Spleen (tissue), 11 donors: Measurements from ENCODE around the gene FOXC2. TPM values are rescaled to one million over a fixed set of nuclear protein-coding genes. Genes with fewer than 3 reads are reported as not detected.

Source experiments
- DNase-seq: peaks from one replicate; pipeline ENCODE4 v3.0.0-alpha.2; 2020
- H3K27ac ChIP-seq, 8 donors: fragments of 200-600 bp; sonication (generic) in 7 of 8; 1 replicate in 4 of 8; 2 replicates in 4 of 8; pipeline versions ENCODE4 v1.5.0 to v1.8.0; 2016 to 2021; ENCODE audit warnings: inconsistent platforms in 4 of 8, mild to moderate bottlenecking in 4 of 8, moderate library complexity in 1 of 8
- H3K27me3 ChIP-seq, 7 donors: fragments of 200-600 bp; sonication (generic) in 6 of 7; replicated peaks in 1 of 7; 1 replicate in 4 of 7; 2 replicates in 3 of 7; pipeline versions ENCODE4 v1.5.0 to v1.8.0; 2016 to 2021; ENCODE audit warnings: inconsistent platforms in 3 of 7, mild to moderate bottlenecking in 1 of 7
- H3K36me3 ChIP-seq, 6 donors: fragments of 200-600 bp; sonication (generic) in 5 of 6; 1 replicate in 4 of 6; 2 replicates in 2 of 6; pipeline versions ENCODE4 v1.5.0 to v1.8.0; 2016 to 2021; ENCODE audit warnings: inconsistent platforms in 2 of 6
- H3K4me1 ChIP-seq, 6 donors: fragments of 200-600 bp; sonication (generic) in 5 of 6; 1 replicate in 3 of 6; 2 replicates in 3 of 6; pipeline versions ENCODE4 v1.5.0 to v1.8.0; 2016 to 2021; ENCODE audit warnings: inconsistent platforms in 3 of 6
- H3K4me3 ChIP-seq, 8 donors: fragments of 200-600 bp; sonication (generic) in 7 of 8; 1 replicate in 4 of 8; 2 replicates in 4 of 8; pipeline versions ENCODE4 v1.5.0 to v1.8.0; 2016 to 2021; ENCODE audit warnings: inconsistent platforms in 4 of 8, mild to moderate bottlenecking in 4 of 8, moderate library complexity in 2 of 8
- H3K9me3 ChIP-seq, 8 donors: fragments of 200-600 bp; sonication (generic) in 7 of 8; 1 replicate in 4 of 8; 2 replicates in 4 of 8; pipeline versions ENCODE4 v1.5.0 to v1.8.0; 2016 to 2021; ENCODE audit warnings: inconsistent platforms in 4 of 8
- CTCF ChIP-seq, 11 experiments: fragments of 200-600 bp in 7 of 11; fragments of 450-650 bp in 4 of 11; sonication (generic) in 4 of 11; IDR thresholded peaks in 8 of 11; conservative IDR thresholded peaks in 3 of 11; 1 replicate in 7 of 11; 2 replicates in 4 of 11; pipeline versions ENCODE4 v1.4.0 to v1.8.0; 2016 to 2021; ENCODE audit warnings: antibody characterized with exemption in 11 of 11, inconsistent platforms in 4 of 11, mild to moderate bottlenecking in 1 of 11
- POLR2A ChIP-seq, 3 donors: fragments of 450-650 bp; IDR thresholded peaks; one replicate each; pipeline ENCODE4 v1.5.1; 2017; ENCODE audit warnings: antibody characterized with exemption in 3 of 3, mild to moderate bottlenecking in 1 of 3
- POLR2AphosphoS5 ChIP-seq, 3 donors: sonication (generic); formaldehyde crosslinking; IDR thresholded peaks; one replicate each; pipeline ENCODE4 v1.5.1; 2017; ENCODE audit warnings: antibody characterized with exemption in 3 of 3
- WGBS, 5 donors: extraction: QIAGEN DNeasy Blood & Tissue Kit in 3 of 5; methylation state at CpG; one replicate each; pipeline versions ENCODE4 v1.1.5 to v1.1.7; 2013 to 2018; 5-methylcytosine and 5-hydroxymethylcytosine counted together
- intact Hi-C: fragments of 100-400 bp; cut with DNase I; formaldehyde crosslinking; loops from one replicate; pipeline ENCODE4 v1.15.0; 2023; ENCODE audit warnings: low total_unique reads
- polyA plus RNA-seq, 3 donors: library from polyadenylated mRNA; stranded (reverse); fragments of 200-250 nt; gene quantifications; one replicate each; pipeline ENCODE4 v1.2.1, GENCODE V29; 2013
- total RNA-seq, 7 donors: library from RNA; depleted of rRNA in 3 of 7; stranded (reverse); fragments of >200 nt in 3 of 7; fragmentation: NEBNext Ultra II Directional in 4 of 7; extraction: Animal tissue kit (Norgen Biotek cat#: 25700) in 4 of 7; gene quantifications; one replicate each; pipeline versions ENCODE4 v1.1.0 to v1.2.1, GENCODE V29; 2016 to 2021
- donor health status: healthy with polysubstance abuse.
- donor health status: DM: no; HTN: no; CAD: no; lungs with moderate emphysema.
- donor health status: DM: no; HTN: no; CAD: no.
- donor health status: Bipolar disorder and iron deficiency.
- donor health status: healthy.
- donor health status: DM: no; HTN: no; CAD: no.
- donor health status: DM: yes; HTN: yes; CAD: no.

The FOXC2 gene
- total and polyA plus RNA-seq, 10 donors = 0.05 to 0.10 TPM; not detected in 8

- no peak for DNase-seq
- WGBS, 5 donors = 80 to 100% (median 92%) methylated on average over 2 of the region's 2 CpGs
- H3K27ac ChIP-seq = no peak overlapping the region
- H3K4me1 ChIP-seq = peaks cover 0 to 8% (median 2%) of the 10 kb centered on the region in 6 donors
- H3K9me3 ChIP-seq = no peaks in the 10 kb centered on the region
- TF ChIP-seq POLR2AphosphoS5 (IDR thresholded peaks at IDR 0.05) = no peak
- no peak for TF ChIP-seq POLR2A (IDR thresholded peaks at IDR 0.05)
- TF ChIP-seq CTCF (IDR thresholded peaks at IDR 0.05 in 8 of 11, conservative IDR thresholded peaks at IDR 0.05 in 3 of 11) = no peak
- intact Hi-C loops = no loop called here
- peaks cover 0 to 44% (median 0%) of the 10 kb centered on the region in 7 donors for H3K27me3 ChIP-seq
- no peaks in the 10 kb centered on the region for H3K36me3 ChIP-seq
- no peak overlapping the region for H3K4me3 ChIP-seq
Measured at GRCh38 chr16:86601356-86601755, 34.7 kb downstream of the FOXC2 start.

- Histone ChIP-seq H3K36me3 (no peaks in the 10 kb centered on the region), H3K27ac (no peak overlapping the region), H3K4me1 (peaks cover 0 to 8% (median 2%) of the 10 kb centered on the region in 6 donors), H3K4me3 (no peak overlapping the region), H3K9me3 (no peaks in the 10 kb centered on the region), H3K27me3 (peaks cover 0 to 32% (median 0%) of the 10 kb centered on the region in 7 donors)
- no peak for TF ChIP-seq CTCF (IDR thresholded peaks at IDR 0.05 in 8 of 11, conservative IDR thresholded peaks at IDR 0.05 in 3 of 11)
- TF ChIP-seq POLR2AphosphoS5 (IDR thresholded peaks at IDR 0.05) = no peak
- no peak for TF ChIP-seq POLR2A (IDR thresholded peaks at IDR 0.05)
- intact Hi-C loops = no loop called here
- no peak for DNase-seq
- WGBS, 5 donors = 79 to 91% (median 87%) methylated on average over 4 of the region's 4 CpGs
Measured at GRCh38 chr16:86602521-86602920, 35.9 kb downstream of the FOXC2 start.

GRCh38 chr16:86604436-86605193 is 38.0 kb downstream of the FOXC2 start:
- Histone ChIP-seq H3K4me1 (peaks cover 0 to 8% (median 2%) of the 10 kb centered on the region in 6 donors), H3K4me3 (peak overlapping the region; percentile 10 to 72 (median 34)), H3K9me3 (no peaks in the 10 kb centered on the region), H3K36me3 (no peaks in the 10 kb centered on the region), H3K27me3 (peaks cover 0 to 12% (median 0%) of the 10 kb centered on the region in 7 donors), H3K27ac (peak overlapping the region in 5 of 8 donors; percentile 28 to 61 (median 54))
- WGBS, 5 donors = 26 to 50% (median 32%) methylated on average over 15 to 16 of the region's 16 CpGs
- intact Hi-C loops = no loop called here
- TF ChIP-seq CTCF (IDR thresholded peaks at IDR 0.05 in 8 of 11, conservative IDR thresholded peaks at IDR 0.05 in 3 of 11) = no peak
- TF ChIP-seq POLR2AphosphoS5 (IDR thresholded peaks at IDR 0.05) = peak; percentile 37 to 64 (median 52)
- no peak for DNase-seq

GRCh38 chr16:86605950-86606349 is 39.3 kb downstream of the FOXC2 start:
- peaks cover 0 to 17% (median 0%) of the 10 kb centered on the region in 7 donors for H3K27me3 ChIP-seq
- H3K9me3 ChIP-seq = no peaks in the 10 kb centered on the region
- H3K4me1 ChIP-seq = peaks cover 0 to 14% (median 4%) of the 10 kb centered on the region in 6 donors
- intact Hi-C loops = no loop called here
- no peaks in the 10 kb centered on the region for H3K36me3 ChIP-seq
- TF ChIP-seq POLR2A (IDR thresholded peaks at IDR 0.05) (no peak), CTCF (IDR thresholded peaks at IDR 0.05 in 8 of 11, conservative IDR thresholded peaks at IDR 0.05 in 3 of 11) (no peak), POLR2AphosphoS5 (IDR thresholded peaks at IDR 0.05) (no peak)
- no peak overlapping the region for H3K27ac ChIP-seq
- DNase-seq = no peak
- WGBS, 5 donors = 82 to 100% (median 97%) methylated on average over 1 to 3 of the region's 3 CpGs
- no peak overlapping the region for H3K4me3 ChIP-seq
